A172 (cell line): ENCODE data around the gene NBPF1. TPM values are rescaled to one million over a fixed set of nuclear protein-coding genes. Genes with fewer than 3 reads are reported as not detected.
A peak's percentile ranks its signal among the peaks of the same experiment; 100 is the strongest.
"Not testable (repeated sequence)": the region's sequence is repeated elsewhere in the genome, so short reads cannot be mapped to it uniquely, and the experiment has no call there.

ENCODE experiments used
- DNase-seq: peaks from one replicate; pipeline ENCODE4 v3.0.0-alpha.2; 2015; ENCODE audit warnings: low spot score
- total RNA-seq: library from RNA; depleted of rRNA; stranded (reverse); fragments of >200 nt; shearing (Covaris generic); gene quantifications from 2 replicates; pipeline ENCODE4 v1.2.3, GENCODE V29; 2014

Gene NBPF1
- total RNA-seq, 1 experiment from 2014 or later, result 19.8 TPM

DNA sequence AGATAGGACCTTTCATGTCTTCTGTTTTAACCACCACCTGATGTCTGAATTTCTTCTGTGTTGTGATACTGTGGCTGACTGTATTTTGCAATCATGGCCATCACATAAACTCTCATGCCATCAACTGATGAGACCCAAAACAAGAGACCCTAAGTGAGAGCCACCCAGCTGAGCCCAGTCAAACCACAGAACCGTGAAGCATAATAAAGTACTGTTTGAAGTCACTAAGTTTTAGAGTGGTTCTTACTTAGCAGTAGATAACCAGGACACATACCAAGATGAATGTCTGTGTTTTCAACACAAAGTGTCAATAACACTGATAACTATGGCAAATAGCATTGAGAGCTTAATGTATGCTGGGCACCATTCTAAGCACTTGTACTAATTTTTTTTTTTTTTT, 63.8 kb downstream of the NBPF1 start:
- not testable (repeated sequence) for DNase-seq

DNA sequence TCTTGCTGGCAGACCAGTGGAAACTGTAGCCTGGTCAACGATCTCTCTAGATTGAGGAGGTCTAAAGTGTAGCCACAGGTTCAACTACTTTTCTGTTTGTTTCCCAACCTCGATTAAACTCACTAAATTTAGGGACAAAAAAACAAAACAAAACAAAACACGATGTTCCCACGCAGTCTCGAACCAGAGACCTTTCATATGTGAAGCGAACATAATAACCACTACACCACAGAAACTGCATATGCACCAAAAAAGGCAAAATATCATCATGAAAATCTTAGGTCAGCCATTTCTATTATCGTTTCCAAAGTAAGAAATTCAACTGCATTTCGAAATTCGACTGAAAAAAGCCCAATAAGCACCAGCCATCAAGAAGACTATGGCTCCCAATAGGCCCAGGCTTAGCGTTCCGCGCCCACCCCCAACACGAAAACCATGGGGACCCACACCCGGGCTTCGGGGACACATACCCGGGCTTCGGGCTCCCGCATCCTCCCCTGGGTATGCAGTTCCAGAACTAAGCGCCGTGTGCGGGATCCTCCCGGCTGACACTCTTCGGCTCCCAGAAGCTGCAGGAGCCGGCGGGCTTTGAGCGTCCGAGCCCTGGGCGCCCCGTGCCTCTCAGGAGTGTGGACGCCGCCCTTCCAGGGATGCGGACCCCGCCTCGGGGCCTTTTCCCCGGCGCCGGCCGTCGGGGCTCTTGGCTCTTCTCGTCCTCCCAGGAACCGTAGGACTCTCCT, 65.7 kb downstream of the NBPF1 start:
- not testable (repeated sequence) for DNase-seq

DNA sequence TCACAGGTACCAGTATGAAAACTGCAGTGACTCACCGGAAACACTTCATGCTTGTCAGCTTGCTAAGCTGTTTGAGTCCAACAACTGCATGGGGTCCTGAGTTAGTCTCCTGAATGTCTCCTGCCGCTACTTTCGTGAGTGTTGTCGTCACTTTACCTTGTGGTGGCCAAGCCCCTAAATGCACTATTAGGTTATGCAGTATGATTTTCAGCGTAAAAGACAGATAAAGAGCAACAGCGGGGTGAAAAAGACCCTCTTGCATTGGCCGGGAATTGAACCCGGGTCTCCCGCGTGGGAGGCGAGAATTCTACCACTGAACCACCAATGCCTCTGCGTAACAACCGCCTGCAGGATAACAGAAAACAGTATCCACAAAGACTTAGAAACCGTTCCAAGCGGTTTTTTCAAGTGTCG, 67.7 kb downstream of the NBPF1 start:
- peak; percentile 59 for DNase-seq

DNA sequence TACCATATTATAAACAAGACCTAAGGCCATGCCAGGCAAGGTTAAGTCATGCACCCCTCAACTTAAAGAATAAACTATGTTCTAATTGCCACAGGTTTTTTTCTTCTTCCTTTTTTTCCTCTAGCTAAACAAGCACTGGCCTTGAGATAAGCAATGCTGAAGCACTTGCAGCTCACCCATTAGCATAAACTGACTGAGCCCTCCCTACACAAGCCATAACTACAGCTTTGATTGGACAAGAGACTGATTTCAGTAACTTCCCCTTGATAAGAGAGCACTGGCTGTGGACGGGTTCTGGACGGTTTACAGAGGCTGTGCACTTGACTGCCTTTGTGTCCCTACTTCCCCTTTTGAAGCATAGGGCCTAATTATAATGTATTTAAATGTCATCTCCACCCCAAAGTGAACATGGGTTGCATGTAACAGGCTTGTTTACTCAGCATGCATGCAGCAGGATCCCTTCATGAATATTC, 72.9 kb downstream of the NBPF1 start:
- DNase-seq, result not testable (repeated sequence)

DNA sequence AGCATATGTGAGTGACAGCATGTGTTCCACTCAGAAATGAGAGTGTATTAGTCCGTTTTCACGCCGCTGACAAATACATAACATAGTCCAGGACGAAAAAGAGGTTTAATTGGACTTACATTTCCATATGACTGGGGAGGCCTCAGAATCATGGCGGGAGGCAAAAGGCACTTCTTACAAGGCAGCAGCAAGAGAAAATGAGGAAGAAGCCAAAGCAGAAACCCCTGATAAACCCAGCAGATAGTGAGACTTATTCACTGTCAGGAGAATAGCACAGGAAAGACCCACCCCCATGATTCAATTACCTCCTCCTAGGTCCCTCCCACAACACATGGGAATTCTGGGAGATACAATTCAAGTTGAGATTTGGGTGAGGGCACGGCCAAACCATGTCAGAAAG, 75.8 kb downstream of the NBPF1 start:
- not testable (repeated sequence) for DNase-seq

DNA sequence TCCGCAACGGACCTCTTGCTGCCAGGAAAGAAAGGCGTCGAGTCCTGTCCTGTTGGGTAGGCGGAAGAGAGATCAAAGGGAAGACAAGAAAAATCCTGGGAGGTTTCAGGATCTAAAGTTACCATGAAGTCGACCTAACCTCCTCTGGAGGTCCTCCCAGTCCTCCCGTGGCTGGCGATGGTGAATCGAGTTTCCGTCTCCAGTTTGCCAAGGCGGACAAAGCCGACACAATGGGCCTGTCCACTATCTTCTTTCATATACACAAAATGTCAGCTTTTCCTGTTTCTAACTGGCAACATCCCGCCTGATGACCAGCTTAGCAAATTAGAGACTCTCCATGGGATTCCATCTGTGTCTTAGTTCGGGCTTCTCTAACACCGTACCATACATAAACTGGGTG, 76.6 kb downstream of the NBPF1 start:
- not testable (repeated sequence) for DNase-seq

- DNase-seq, result not testable (repeated sequence)
Measured at GRCh38 chr1:16535898-16536297, 77.5 kb downstream of the NBPF1 start.

DNA sequence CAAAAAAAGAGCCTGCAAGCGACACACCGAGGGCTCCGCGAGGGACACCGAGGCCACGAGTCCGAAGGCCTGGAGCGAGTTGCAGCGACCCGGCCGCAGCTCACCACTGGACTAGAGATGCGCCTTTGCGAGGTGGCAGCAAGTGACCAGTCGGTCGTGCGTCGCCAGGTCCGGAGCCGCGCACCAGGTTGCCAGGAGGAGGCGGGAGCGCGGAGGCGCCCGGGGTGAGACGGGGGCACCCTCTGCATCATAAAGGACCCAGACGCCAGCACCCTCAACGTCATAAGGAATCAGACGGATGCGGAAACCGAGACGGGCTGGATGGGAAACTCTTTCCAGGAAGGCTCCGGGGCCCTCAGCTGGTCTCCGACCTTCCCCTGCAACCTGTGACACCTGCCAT, 77.9 kb downstream of the NBPF1 start:
- DNase-seq, result not testable (repeated sequence)

DNA sequence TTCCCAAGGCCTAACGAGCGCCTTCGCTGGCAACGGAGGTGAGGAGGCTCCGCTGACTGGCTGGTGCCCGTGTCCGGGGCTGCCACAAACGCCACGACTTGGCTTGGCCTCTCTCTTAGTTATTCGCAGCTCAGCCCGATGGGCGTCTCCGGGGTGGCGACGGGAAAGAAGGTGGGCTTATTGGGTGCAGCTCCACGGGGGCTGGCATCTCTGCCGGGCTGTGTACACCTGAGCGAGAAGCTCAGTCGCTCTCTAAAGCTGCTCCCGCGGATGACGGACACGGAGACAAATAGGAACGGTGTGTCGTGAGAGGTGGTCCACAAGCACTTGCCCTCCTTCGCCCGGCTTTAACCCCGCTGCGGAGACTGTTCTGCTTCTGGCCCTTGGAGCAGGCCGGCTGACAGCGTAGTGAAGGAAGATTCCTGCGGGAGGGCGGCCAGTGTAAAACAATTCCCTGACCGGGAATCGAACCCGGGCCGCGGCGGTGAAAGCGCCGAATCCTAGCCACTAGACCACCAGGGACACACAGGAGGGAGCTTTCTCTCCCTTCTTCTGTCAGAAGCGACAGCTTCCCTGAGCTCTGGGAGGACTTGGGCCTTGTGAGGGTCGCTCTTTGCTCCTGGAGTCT, 78.4 kb downstream of the NBPF1 start:
- DNase-seq, result not testable (repeated sequence)

GRCh38 chr1:16534239-16534828, 79.0 kb downstream of the NBPF1 start:
- not testable (repeated sequence) for DNase-seq

DNA sequence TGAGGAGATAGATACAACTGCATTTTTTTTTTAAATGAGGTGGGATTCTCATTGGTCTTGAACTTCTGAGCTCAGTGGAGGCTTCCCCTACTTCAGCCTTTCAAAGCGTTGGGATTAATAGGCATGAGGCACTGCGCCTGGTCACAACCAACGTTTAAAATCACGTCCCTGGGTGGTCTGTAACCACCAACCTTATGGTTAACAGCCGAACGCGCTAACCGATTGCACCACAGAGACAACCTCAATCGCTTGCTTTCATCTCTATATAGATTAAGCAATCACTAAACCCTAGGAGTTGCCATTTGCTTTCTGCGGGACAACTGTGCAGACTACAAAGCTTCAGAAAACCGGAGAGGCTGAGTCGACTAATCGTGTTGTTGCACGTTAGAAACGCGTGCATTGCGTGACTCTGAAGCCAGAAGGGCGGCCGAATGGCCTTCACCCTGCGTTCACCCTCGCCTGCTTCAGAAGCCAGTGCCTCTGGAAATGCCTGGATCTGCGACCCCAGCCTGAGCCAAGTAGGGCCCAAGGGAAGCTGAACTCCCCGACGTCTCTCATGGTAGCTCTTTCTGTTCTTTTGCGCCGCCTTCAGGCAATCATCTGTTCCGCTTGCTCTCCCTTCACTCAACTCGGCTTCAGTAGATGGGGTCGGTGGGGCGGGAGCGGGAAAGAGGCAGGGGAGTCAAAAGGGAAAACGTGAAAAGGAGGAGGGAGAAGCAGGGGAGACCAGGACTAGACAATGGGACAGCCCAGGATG, 81.0 kb downstream of the NBPF1 start:
- not testable (repeated sequence) for DNase-seq

- not testable (repeated sequence) for DNase-seq
Measured at GRCh38 chr1:16528338-16528737, 85.0 kb downstream of the NBPF1 start.

GRCh38 chr1:16525769-16526168, 87.6 kb downstream of the NBPF1 start:
- DNase-seq, result not testable (repeated sequence)

DNA sequence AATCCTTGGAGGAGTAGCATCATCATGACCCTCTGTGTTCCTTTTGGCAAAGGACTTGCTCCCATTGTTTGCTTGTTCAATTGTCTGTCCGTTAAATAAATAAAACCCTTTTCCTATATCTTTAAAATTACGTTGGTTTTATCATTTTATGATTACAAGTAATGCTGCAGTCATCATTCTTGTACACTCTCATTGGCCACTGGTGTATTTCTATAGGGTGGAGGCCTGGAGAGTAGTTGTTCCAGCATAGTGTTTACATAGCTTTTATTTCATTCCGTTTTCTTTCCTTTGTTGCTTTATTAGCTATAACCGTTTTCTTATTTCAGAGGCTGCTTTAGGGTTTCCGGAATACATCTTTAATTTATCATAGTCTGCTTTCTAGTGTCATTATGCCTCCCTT, 91.7 kb downstream of the NBPF1 start:
- not testable (repeated sequence) for DNase-seq

DNA sequence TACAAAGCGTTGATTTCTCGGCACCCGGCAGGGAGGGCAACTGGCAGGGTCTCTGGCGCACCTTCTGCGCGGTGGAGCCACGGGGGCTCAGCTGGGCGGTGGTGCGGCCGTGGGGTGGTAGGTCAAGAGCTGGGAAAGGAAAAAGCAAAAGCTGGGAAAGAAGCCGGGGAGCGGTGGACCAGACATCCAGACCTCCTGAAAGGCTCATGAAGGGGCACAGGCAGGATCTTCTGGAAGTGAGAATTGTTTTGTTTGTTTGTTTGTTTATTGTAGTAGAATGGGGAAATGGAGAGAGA, 92.1 kb downstream of the NBPF1 start:
- no peak for DNase-seq

- DNase-seq, result not testable (repeated sequence)
Measured at GRCh38 chr1:16520435-16521287, 92.7 kb downstream of the NBPF1 start.

DNA sequence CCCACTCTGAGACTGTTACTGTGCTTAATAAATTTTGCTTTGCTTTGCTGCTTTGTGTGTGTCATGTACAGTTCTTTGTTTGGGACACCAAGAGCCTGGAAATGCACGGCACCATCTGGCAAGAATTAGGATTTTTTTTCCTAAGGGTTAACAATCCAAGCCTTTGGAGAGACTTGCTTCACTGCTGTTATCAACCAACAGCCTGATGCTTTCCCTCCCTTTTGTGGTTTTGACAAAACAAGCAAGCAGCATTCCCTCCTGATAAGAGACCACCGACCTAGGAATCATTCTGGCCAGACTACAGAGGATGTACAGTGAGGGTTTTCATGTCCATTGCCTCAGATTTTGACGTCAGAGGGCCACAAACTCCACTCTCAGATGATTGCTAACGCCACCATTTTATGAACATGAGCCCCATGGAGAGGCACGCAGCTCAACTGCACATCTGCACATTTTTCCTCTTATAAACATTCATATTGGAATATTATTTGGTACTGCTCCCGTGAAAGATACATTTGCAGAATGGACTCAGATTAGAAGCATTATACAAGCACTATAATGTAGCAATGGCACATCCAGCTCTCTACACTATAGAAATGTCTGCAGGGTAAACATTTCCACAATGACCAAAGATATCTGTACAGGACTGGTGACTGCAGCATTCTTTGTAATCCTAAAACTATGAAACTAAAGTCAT, 94.0 kb downstream of the NBPF1 start:
- not testable (repeated sequence) for DNase-seq

- DNase-seq, result not testable (repeated sequence)
Measured at GRCh38 chr1:16518913-16519254, 94.5 kb downstream of the NBPF1 start.

DNA sequence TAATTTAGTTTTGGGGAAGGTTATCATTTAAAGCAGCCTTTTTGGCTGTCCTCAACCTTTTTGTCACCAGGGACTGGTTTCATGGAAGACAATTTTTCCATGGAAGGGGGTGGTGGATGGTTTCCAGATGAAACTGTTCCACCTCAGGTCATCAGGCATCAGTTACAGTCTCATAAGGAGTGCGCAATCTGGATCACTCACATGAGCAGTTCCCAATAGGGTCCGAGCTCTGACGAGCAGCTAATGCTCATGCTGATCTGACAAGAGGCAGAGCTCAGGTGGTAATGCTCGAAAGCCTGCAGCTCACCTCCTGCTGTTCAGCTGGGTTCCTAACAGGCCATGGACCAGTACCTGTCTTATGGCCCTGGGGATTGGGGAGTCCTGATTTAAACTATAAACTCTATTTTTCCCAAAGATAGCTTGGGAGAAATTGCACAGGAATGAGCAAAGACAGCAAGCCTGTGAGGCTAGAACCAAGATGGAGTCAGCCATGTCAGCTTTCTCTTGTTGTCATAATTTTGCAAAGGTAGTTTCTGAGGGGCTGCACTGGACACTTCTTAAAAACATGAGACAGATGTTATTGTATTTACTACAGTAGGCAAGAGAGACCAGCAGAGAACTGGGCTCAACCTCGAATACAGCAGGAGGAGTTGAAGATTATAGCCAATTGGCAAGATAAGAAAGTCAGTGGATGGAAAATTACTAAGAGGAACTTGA, 96.5 kb downstream of the NBPF1 start:
- not testable (repeated sequence) for DNase-seq
